ENCODE results near the gene CHM.
"Not testable (repeated sequence)": the region's sequence is repeated elsewhere in the genome, so short reads cannot be mapped to it uniquely, and the experiment has no call there.

The CHM gene, protein sequence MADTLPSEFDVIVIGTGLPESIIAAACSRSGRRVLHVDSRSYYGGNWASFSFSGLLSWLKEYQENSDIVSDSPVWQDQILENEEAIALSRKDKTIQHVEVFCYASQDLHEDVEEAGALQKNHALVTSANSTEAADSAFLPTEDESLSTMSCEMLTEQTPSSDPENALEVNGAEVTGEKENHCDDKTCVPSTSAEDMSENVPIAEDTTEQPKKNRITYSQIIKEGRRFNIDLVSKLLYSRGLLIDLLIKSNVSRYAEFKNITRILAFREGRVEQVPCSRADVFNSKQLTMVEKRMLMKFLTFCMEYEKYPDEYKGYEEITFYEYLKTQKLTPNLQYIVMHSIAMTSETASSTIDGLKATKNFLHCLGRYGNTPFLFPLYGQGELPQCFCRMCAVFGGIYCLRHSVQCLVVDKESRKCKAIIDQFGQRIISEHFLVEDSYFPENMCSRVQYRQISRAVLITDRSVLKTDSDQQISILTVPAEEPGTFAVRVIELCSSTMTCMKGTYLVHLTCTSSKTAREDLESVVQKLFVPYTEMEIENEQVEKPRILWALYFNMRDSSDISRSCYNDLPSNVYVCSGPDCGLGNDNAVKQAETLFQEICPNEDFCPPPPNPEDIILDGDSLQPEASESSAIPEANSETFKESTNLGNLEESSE

GRCh38 chrX:86047174-86047935 lies at the start of gene CHM:
CHM (minus strand) TSS chrX:86047558; CDS start chrX:86047532, 26 bp downstream.
- DNase-seq = no peak

DNA sequence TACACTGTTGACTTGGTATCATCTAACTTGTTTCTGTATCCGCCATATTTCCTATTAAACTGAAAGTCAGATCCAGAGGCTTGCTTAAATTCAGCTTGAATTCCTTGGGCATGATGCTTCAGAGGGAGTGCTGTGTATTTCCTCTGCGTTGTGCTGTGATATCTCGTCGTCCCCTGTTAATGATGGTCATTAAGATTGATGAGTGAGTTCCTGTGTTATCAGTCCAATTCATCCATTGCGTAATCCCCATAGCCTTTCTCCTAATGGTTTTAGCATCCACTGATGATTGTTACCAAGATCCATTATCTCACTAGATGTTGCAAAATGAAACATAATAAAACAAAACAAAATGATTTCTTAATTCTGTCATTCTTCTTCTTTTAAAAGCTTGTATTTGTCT lies 31.3 kb upstream of the CHM start:
- DNase-seq = no peak

DNA sequence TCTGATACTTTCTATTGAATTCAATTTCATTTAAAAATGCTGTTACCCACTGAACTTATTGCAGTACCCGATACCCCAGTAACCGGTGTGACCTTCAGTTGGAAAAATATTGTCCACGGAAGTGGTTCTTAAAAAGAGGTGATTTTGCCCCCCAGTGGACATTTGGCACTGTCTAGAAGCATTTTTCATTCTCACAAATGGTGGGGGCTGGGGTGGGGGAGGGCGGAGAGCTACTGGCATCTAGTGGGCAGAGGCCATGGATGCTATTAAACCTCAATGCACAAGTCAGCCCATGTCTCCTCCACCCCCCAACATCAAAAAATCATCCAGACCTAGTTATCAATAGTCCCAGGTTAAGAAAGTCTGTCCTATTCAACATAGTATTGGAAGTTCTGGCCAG lies 19.6 kb upstream of the CHM start:
- no peak for DNase-seq

- DNase-seq = no peak
Measured at GRCh38 chrX:86061407-86061806, 14.0 kb upstream of the CHM start.

DNA sequence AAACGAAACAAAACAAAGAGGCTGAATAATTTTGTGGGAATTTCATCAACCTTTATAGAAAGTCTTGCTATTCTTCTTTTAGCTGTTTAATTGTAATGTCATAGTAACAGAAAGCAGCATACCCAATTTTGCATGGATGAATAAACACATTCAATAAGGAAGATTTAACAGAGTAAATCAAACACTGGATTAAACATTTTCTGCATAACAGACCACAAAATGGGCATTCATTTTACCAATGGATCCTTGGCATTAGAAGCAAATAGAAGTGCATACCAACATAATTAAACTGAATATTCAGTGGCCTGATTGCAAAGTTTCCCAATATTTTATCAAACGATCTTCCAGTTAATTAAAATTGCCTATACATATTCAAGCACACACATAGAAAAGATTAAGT lies 4.4 kb upstream of the CHM start:
- DNase-seq = no peak

GRCh38 chrX:86047936-86048280 lies 550 bp upstream of the CHM start:
- no peak for DNase-seq

GRCh38 chrX:86044216-86044615 lies 3.1 kb downstream of the CHM start:
- no peak for DNase-seq

DNA sequence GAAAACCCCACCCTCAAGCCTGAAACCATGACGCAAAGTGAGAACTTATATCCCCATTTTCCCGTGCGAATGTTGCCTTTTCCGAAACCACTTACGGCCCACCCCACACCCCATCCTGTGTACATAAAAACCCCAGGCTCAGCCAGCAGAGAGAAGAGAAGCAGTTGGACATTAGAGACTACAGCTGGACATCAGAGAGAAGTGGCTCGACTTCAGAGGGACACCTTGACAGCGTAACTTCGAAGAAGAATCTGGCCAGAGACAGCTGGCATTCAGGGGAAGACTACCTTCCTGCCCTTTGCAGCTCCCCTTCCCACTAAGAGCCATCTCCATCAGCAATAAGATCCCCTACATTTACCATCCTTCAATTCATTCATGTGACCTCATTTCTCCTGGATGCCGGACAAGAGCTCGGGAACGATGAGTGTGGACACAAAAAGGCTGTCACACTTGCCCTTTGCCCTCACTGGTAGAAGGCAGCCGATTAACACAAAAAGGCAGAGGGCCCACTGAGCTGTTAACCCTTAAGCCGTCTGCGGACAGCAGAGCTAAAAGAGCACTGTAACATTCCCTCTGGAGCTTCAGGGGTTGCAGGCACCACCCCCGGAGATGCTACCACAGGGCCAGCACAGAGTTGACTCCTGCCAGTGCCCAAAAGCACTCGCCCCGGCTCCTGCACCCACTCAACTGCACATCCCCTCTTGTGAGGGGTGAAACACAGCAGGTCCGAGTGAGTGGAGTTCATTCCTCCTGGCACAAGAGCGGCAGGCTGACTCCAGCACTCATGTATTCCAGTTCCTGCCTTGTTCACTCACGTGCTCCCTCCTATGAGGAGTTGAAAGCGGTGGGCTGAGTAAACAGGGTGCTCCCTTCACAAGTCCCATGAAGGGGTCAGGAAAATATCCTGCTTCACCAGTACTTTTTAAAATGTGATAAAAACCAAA lies 7.5 kb downstream of the CHM start:
- DNase-seq = no peak

DNA sequence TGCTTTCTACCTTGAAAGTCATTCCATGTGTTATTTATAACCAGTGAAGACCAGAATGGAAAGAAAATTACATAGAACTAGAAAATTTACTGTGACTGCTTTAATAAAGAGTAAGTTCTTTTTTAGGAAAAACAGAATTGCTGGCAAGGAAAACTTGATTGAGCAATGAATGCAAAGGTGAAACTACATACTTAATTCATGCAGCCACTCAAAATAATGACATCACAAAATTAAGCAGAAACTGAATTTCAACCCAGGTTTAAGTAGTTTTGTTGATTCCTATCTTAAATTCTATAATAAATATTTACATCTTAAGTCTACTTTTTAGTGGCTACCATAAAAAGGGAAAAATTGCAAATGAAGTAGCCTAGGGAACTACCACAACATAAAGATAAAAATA lies 14.0 kb downstream of the CHM start:
- DNase-seq = no peak

- DNase-seq = no peak
Measured at GRCh38 chrX:86028681-86029080, 18.7 kb downstream of the CHM start.

DNA sequence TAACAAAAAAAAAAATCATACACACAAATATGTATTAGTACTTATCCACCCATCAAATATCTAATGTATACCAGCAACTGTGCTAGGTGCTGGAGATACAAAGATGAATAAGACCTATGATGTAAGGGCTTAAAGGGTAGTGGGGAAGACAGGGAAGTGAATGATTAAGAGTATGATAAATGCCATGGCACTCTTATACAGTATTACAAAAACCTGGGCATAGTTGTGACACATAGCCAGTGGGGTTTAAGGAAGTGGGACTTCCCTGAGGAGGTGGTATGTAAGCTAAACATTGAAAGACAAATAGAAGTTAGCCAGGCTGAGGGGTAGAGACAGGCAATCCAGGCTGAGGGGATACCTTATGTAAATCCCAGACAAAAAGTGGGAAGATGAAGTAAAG lies 23.5 kb downstream of the CHM start:
- DNase-seq = no peak

GRCh38 chrX:86021652-86022289 lies 25.6 kb downstream of the CHM start:
- no peak for DNase-seq

GRCh38 chrX:86016139-86016538 lies 31.2 kb downstream of the CHM start:
- no peak for DNase-seq

- DNase-seq = not testable (repeated sequence)
Measured at GRCh38 chrX:86014959-86015358, 32.4 kb downstream of the CHM start.

- no peak for DNase-seq
Measured at GRCh38 chrX:86014421-86014820, 32.9 kb downstream of the CHM start.

DNA sequence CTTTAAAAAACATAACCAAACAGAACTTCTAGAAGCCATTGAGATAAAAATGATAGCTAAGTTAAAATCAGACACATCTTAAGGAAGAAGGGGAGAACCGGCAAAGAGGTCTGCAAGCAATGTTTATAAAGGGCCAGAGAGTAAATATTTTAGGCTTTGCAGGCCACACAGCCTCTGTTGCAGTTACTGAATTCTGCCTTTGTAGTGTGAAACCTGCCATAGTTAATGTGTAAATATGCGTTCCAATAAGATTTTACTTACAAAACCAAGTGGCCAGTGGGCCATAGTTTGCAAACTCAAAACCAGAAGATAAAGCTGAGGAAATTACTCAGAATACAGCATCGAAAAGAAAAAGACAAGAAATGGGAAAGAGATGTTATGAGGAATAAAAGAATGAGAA lies 33.6 kb downstream of the CHM start:
- DNase-seq = no peak

DNA sequence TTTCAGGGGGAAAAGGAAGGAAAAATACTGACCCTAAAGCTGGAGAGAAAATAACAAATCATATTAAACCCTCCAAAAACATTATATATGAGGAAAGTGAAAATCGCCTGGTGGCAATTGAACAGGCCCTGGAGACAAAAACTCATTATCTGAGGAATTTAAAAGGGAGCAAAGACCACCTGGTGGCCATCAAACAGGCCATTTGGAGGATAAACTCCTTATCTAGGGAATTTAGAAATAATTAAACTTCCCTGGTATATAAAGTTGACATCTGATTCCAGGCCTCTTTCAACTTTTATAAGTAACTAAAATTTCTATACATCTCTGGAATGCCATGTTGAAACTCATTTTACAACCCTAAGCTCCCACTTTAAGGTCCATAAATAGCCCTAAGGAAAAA lies 35.2 kb downstream of the CHM start:
- DNase-seq = no peak

DNA sequence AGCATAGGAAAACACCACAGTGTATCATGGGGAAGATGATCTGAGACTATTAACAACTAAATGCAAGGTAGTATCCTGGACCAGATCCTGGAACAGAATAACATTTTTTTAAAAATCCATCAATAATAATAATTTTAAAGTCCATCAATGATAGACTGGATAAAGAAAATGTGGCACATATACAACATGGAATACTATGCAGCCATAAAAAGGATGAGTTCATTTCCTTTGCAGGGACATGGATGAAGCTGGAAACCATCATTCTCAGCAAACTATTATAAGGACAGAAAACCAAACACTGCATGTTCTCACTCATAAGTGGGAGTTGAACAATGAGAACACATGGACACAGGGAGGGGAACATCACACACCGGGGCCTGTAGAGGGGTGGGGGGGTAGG lies 37.6 kb downstream of the CHM start:
- DNase-seq = not testable (repeated sequence)

DNA sequence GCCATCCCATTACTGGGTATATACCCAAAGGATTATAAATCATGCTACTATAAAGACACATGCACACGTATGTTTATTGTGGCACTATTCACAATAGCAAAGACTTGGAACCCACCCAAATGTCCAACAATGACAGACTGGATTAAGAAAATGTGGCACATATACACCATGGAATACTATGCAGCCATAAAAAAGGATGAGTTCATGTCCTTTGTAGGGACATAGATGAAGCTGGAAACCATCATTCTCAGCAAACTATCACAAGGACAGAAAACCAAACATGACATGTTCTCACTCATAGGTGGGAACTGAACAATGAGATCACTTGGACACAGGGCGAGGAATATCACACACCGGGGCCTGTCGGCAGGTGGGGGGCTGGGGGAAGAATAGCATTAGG lies 39.5 kb downstream of the CHM start:
- DNase-seq = not testable (repeated sequence)

DNA sequence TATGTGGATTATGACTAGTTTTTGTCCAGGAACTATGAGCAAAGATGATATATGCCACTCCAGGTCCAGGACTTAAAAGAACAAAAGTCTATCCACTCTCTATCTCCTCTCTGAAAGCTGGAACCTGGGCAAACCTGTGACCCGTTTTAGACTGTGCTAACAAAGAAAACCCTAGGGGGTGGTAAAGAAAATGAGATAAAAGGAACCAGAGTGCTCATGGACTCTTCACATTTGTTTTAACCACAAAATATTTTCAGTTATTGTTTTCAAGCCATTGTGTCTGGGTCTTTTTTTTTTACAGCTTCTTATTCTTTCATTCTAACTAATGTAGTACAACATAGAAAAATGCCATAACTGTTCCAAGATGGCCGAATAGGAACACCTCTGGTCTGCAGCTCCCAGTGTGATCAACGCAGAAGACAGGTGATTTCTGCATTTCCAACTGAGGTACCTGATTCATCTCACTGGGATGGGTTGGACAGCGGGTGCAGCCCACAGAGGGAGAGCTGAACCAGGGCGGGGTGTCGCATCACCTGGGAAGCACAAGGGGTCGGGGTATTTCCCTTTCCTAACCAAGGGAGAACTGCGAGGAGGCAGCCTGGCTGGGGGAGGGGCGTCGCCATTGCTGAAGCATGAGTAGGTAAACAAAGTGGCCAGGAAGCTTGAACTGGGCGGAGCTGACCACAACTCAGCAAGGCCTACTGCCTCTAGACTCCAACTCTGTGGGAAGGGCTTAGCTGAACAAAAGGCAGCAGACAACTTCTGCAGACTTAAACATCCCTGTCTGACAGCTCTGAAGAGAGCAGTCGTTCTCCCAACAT lies 45.1 kb downstream of the CHM start:
- DNase-seq = no peak

- DNase-seq = no peak
Measured at GRCh38 chrX:85998954-85999353, 48.4 kb downstream of the CHM start.

All from NCI-H1930 (cell line).